ENCODE results near the gene HSD3B2. TPM values are rescaled to one million over a fixed set of nuclear protein-coding genes. Genes with fewer than 3 reads are reported as not detected.

HSD3B2 gene
- total RNA-seq, 1 donor from 2014 or later, result not detected

- no peaks in the 10 kb centered on the region for H3K4me1 Mint-ChIP-seq
- Histone ChIP-seq H3K4me2 (no peak overlapping the region), H2AFZ (replicated peaks) (no peak overlapping the region), H3F3A (ENCODE audit: low read depth) (no peaks in the 10 kb centered on the region), H3K79me2 (ENCODE audit: low read depth) (no peaks in the 10 kb centered on the region), H3K9me3 (ENCODE audit: low read depth) (no peaks in the 10 kb centered on the region), H3K9ac (no peak overlapping the region), H3K4me1 (no peaks in the 10 kb centered on the region), H3K36me3 (no peaks in the 10 kb centered on the region), H3K27ac (no peak overlapping the region), H3K4me3 (no peak overlapping the region), H3K27me3 (no peaks in the 10 kb centered on the region), H4K20me1 (ENCODE audit: low read depth) (no peaks in the 10 kb centered on the region)
- H3K36me3 Mint-ChIP-seq, result no peaks in the 10 kb centered on the region
- H3K9me3 Mint-ChIP-seq, result no peaks in the 10 kb centered on the region
- no peak for DNase-seq (ENCODE audit: low spot score)
- H3K27me3 Mint-ChIP-seq (ENCODE audit: insufficient read depth, low read depth), result no peaks in the 10 kb centered on the region
- no peak overlapping the region for H3K27ac Mint-ChIP-seq
- H3K4me3 Mint-ChIP-seq, result no peak overlapping the region
- TF ChIP-seq EZH2phosphoT487 (IDR thresholded peaks at IDR 0.05) (no peak), EZH2 (IDR thresholded peaks at IDR 0.05) (no peak), CTCF (IDR thresholded peaks at IDR 0.05) (no peak)
Measured at GRCh38 chr1:119373465-119373864, 41.5 kb upstream of the HSD3B2 start.

GRCh38 chr1:119374208-119374874 is 40.6 kb upstream of the HSD3B2 start:
- Histone ChIP-seq H3K9me3 (ENCODE audit: low read depth) (no peaks in the 10 kb centered on the region), H3K36me3 (no peaks in the 10 kb centered on the region), H3K4me3 (no peak overlapping the region), H3F3A (ENCODE audit: low read depth) (no peaks in the 10 kb centered on the region), H3K4me1 (no peaks in the 10 kb centered on the region), H2AFZ (replicated peaks) (no peak overlapping the region), H3K27ac (no peak overlapping the region), H3K79me2 (ENCODE audit: low read depth) (no peaks in the 10 kb centered on the region), H4K20me1 (ENCODE audit: low read depth) (no peaks in the 10 kb centered on the region), H3K27me3 (no peaks in the 10 kb centered on the region), H3K4me2 (no peak overlapping the region), H3K9ac (no peak overlapping the region)
- no peaks in the 10 kb centered on the region for H3K27me3 Mint-ChIP-seq (ENCODE audit: insufficient read depth, low read depth)
- TF ChIP-seq EZH2 (IDR thresholded peaks at IDR 0.05), result no peak
- no peak for TF ChIP-seq EZH2phosphoT487 (IDR thresholded peaks at IDR 0.05)
- no peak for TF ChIP-seq CTCF (IDR thresholded peaks at IDR 0.05)
- DNase-seq (ENCODE audit: low spot score), result no peak
- H3K36me3 Mint-ChIP-seq, result no peaks in the 10 kb centered on the region
- no peaks in the 10 kb centered on the region for H3K9me3 Mint-ChIP-seq
- H3K27ac Mint-ChIP-seq, result no peak overlapping the region
- no peaks in the 10 kb centered on the region for H3K4me1 Mint-ChIP-seq
- H3K4me3 Mint-ChIP-seq, result no peak overlapping the region

- H3K4me1 Mint-ChIP-seq, result no peaks in the 10 kb centered on the region
- no peaks in the 10 kb centered on the region for H3K27me3 Mint-ChIP-seq (ENCODE audit: insufficient read depth, low read depth)
- Histone ChIP-seq H2AFZ (replicated peaks) (no peak overlapping the region), H3K36me3 (no peaks in the 10 kb centered on the region), H3K9me3 (ENCODE audit: low read depth) (no peaks in the 10 kb centered on the region), H3K4me1 (no peaks in the 10 kb centered on the region), H3F3A (ENCODE audit: low read depth) (no peaks in the 10 kb centered on the region), H3K27ac (no peak overlapping the region), H3K79me2 (ENCODE audit: low read depth) (no peaks in the 10 kb centered on the region), H3K9ac (no peak overlapping the region), H3K4me3 (no peak overlapping the region), H3K4me2 (no peak overlapping the region), H3K27me3 (no peaks in the 10 kb centered on the region), H4K20me1 (ENCODE audit: low read depth) (no peaks in the 10 kb centered on the region)
- no peak overlapping the region for H3K4me3 Mint-ChIP-seq
- no peak for DNase-seq (ENCODE audit: low spot score)
- H3K27ac Mint-ChIP-seq, result no peak overlapping the region
- TF ChIP-seq EZH2 (IDR thresholded peaks at IDR 0.05) (no peak), EZH2phosphoT487 (IDR thresholded peaks at IDR 0.05) (no peak), CTCF (IDR thresholded peaks at IDR 0.05) (no peak)
- H3K36me3 Mint-ChIP-seq, result no peaks in the 10 kb centered on the region
- no peaks in the 10 kb centered on the region for H3K9me3 Mint-ChIP-seq
Measured at GRCh38 chr1:119375366-119375765, 39.6 kb upstream of the HSD3B2 start.
